GM18508 (cell line): Measurements from ENCODE around the gene C5orf22.
"Not testable (repeated sequence)": the region's sequence is repeated elsewhere in the genome, so short reads cannot be mapped to it uniquely, and the experiment has no call there.

ENCODE experiments used
- ATAC-seq: cut with Tn5 transposase; IDR thresholded peaks from one replicate; pipeline ENCODE4 v1.9.1; 2021; ENCODE audit warnings: moderate number of reproducible peaks; ENCODE audit not compliant: insufficient read depth, unreplicated experiment

The C5orf22 gene

GRCh38 chr5:31598640-31599611, 66.8 kb downstream of the C5orf22 start:
- no peak for ATAC-seq

- not testable (repeated sequence) for ATAC-seq
Measured at GRCh38 chr5:31602305-31602704, 70.2 kb downstream of the C5orf22 start.

- ATAC-seq: no peak
Measured at GRCh38 chr5:31604240-31604639, 72.1 kb downstream of the C5orf22 start.

- ATAC-seq: no peak
Measured at GRCh38 chr5:31604644-31605043, 72.5 kb downstream of the C5orf22 start.
